UCSD-AML1 (cell line): ENCODE results near the gene THAP10.
"Not testable (repeated sequence)": the region's sequence is repeated elsewhere in the genome, so short reads cannot be mapped to it uniquely, and the experiment has no call there.

Experiments
- DNase-seq: peaks from one replicate; lab custom pipeline; 2025; ENCODE audit not compliant: unreplicated experiment; lab: John Stamatoyannopoulos, UW

Gene THAP10

DNA sequence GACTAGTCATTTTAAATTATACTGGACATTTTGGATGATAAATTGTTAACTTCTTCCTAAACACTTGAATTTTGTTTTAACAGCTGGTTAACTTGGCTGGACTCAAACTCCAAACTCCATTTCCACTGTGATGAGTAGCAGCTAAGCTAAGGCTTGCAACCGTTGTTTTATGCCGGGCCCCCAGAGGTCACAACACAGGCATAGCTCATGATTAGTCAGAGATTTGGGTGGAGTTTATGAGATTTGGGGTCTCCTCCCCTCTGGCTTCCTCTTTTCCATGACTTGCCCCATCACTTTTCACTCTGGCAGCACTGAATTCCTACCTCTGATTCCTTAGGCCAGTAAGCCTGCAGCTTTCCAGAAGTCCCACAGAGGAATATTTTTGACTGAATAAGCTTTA lies 12.8 kb downstream of the THAP10 start:
- DNase-seq, result no peak

DNA sequence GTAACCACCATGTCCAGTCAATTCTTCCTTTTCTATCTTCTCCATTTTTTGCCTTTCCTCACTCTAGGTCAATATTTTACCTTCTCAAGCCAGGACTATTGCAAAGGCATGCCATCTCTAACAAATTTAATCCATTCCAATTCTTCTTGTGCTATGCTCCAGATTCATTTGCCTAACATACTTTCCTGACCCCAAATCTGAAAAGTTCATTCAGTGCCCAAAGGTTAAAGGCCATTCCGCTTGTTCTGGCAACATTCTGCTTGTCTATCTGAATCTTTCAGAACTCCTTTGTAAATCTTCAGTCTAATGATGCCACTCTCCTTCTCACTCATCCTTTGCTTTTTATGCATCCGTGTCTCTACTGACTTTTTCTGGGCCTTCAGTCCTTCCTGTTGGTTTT lies 15.6 kb downstream of the THAP10 start:
- no peak for DNase-seq

DNA sequence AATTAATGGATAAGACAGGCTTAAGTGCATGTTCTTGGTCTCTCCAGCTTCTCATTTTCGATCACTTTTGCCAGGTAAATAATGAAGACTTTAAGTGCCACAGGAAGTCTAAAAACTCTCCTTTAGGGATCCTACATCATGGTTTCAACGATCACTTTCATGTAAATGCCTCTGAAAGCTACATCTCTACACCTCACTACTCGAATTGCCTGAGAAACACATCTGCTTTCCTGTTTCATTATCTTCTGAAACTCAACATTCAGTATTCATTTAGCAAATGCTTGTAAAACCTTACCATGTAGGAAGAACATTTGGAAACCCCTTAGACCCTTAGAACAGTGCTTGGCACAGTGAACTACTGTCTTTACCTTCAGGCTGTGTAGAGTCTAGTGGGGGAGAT lies 16.2 kb downstream of the THAP10 start:
- DNase-seq, result no peak

DNA sequence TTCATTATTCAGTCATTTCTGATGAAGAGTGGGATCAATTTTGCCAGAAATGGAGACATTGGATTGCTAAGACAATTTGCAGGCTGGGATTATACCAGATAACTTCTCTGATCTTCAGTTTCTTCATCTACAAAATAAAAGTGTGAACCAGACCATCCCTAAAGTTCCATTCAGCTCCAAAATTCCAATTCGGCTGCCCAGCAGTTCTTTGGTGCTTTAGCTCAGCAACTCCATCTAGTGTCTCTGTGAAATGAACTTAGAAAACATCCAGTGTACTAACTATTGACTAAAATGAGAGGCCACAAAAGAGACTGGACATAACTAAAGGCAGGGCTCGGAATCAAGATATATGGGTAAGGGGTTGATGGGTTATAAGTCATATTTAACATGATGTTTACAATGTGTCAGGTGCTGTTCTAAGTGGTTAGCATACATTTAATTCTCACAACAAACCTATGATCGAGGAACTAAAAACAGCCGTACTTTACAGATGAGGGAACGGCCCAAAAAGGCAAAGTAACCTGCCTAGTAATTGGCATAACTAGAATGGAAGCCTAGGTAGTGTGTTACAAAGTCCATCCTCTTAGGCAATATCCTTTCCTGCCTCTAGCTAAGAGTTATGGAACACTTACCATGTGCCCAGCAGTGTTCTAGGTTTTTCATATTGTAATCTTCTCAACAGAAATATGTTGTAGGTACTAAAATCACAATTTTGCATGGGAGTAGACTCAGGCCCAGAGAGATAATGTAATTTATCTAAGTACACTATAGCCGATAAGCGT lies 17.0 kb downstream of the THAP10 start:
- no peak for DNase-seq

DNA sequence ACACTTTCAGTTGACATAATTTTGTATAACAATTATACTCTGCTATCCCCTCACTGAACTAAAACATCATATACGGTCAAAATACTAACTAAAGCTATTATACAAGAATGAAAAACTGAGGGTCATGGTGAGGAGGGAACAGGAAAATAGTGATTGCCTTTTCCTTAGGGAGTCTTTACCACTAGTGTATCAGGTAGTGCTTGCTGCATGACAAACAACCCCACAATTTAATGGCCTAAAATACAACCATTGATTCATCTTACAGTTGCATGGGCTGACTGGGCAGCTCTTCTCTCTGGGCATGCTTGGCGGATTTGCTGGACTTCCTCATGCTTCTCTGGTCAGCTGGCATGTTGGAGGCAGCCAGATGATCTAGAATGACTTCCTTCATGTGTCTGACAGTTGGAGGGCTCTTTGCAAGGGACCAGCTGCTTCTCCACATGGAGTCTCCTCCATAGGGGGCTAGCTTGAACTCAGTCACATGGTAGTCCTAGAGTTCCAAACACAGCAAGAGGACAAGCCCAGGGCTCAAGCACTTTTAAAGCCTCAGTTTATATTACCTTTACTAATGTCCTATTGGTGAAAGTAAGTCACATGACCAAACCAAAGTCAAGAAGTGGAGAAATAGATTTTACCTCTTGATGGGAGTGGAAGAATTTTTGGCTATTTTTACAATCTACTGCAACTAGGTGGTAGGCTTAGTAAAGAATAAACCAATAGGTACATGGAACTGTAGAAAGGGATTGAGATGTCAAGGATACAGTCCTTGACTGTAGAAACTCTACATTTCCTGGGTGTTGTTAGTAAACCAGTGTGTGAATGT lies 18.8 kb downstream of the THAP10 start:
- DNase-seq, result no peak

DNA sequence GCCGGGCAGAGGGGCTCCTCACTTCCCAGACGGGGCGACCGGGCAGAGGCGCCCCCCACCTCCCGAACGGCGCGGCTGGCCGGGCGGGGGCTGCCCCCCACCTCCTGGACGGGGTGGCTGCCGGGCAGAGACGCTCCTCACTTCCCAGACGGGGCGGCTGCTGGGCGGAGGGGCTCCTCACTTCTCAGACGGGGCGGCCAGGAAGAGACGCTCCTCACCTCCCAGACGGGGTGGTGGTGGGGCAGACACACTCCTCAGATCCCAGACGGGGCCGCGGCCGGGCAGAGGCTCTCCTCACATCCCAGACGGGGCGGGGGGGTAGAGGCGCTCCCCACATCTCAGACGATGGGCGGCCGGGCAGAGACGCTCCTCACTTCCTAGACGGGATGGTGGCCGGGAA lies 20.7 kb downstream of the THAP10 start:
- not testable (repeated sequence) for DNase-seq

DNA sequence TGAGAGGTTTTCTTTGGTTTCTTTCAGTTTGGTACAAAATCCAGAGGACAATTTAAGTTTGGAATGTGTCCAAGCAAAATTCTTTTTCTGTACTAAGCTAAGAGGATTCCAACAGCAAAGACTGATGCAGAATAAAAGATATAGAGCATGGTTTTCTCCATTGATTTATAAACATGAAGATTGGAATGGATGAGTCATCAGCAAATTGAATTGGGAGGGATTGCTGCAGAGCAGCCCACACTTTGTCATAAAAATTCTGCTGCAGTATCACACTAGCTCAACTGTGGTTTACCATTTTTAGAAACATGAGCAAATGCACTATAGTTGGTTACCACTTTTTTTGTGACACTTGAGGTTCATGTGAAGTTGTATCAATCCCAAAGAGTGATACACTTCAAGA lies 22.2 kb downstream of the THAP10 start:
- DNase-seq, result no peak

DNA sequence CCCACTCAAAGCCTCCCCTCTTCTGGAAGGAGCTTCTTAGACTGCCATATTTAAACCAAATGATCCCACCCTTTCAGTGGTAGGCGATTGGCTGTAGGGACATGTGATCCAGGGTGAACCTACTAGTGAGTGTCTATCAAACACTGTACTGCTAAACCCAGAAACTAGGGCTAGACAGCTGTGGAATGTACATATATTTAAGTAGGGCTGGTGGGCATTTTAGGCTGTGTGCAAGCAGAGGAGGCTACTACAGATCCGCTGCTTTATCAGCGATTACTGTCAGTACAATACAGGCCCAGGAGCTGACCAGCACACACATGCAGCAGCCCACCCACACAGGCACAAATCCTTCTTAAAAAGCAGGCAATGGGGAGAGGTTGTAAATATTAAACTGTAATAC lies 22.9 kb downstream of the THAP10 start:
- no peak for DNase-seq

DNA sequence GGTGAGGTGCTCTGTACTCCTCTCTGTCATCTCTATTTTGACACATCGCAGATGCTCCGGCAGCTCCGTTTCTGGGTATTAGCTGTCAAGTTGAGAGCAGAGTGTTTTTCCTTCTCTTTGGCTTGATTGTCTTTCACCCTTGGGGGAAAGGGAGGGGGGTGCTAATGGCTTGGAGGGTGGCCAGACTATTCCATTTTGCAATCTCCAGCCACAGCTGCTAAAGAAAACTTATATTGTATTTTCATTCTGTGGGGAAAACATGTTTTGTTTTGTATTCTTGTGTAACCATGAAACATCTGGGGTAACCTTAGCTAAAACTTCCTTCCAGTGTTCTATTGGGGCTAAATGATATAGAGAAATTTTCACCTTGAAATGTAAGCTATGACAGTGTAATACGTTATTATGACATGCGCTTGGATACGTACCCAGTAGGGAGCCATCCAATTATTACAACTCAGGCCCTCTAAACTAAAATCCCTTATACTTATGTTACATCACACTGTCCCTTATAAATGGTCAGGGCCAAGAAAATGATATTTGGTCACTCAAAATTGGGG lies 24.2 kb downstream of the THAP10 start:
- no peak for DNase-seq

DNA sequence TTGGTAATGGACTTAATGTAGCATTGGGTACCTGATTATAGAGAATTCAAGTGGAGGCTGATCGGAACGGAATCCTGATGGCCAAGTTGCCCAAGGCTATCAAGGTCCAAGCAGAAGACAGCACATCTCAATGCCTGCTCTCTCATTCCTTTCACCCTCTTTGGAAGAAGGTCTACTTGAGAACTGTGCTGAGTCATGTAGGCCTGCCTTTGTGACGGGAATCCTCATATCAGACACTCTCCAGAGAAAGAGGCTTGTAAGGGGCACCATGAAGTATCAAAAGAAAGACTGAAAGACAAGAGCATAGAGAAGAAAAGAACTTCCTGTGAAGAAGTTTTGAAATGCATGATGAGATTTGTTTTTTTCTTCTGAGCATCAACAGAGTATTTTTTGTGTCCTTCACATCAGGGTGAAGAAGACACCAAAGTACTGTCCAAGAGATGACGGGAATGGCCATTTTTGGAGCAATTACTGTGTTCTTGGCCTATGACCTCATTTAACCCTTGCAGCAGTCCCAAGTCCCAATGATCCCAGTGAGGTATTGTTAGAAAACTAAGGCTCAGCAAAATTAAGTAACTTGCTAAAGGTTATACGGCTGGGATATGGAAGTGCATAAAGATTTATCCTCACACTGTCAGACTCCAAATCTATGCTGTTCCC lies 25.1 kb downstream of the THAP10 start:
- no peak for DNase-seq

DNA sequence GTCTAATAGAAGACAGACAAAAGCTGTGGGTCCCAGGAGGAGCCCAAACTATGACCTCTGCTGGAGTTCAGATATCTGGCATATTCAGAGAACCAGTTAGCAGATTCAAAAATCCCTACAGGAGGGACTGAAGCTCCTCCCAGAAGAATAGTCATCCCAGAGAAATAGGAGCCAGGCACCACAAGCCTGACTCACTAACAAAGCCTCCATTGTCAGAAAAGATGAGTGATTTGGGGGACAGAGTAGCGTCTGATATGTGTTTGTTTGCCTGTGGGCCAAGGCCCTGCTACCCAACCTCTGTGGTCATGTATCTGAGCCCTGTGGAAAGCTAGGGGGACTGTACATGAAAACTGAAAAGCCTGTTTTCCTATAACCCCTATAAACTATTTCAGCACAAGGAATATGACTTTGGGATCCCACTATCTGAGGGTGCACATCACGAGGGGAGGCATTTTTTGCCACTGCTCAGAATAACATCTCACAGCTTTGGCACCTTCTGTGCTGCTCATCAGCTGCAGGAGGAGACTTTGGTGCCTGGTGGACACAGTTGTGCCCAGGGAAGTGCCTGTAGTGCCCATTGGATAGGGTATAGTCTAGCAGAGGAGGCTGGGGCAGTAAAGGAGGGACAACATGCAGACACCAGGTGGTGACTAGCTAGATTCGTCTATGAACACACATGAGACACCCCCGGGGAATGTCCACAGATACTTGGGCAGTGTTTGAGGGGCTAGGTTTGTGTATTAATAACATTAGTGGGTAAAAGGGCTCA lies 28.6 kb downstream of the THAP10 start:
- no peak for DNase-seq

DNA sequence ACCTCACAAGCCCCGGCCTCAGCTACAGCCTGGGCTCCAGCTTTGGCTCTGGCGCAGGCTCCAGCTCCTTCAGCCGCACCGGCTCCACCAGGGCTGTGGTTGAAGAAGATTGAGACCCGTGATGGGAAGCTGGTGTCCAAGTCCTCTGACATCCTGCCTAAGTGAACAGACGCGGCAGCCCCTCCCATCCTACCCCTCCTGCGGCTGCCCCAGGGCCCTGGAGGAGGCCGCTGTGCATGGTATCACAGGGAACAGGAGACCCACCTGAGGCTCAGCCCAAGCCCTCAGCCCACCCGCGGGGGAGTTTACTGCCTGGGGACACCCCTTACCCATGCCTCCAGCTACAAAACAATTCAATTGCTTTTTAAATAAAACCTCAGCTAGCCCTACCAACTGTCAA lies 32.2 kb downstream of the THAP10 start:
- DNase-seq, result no peak

DNA sequence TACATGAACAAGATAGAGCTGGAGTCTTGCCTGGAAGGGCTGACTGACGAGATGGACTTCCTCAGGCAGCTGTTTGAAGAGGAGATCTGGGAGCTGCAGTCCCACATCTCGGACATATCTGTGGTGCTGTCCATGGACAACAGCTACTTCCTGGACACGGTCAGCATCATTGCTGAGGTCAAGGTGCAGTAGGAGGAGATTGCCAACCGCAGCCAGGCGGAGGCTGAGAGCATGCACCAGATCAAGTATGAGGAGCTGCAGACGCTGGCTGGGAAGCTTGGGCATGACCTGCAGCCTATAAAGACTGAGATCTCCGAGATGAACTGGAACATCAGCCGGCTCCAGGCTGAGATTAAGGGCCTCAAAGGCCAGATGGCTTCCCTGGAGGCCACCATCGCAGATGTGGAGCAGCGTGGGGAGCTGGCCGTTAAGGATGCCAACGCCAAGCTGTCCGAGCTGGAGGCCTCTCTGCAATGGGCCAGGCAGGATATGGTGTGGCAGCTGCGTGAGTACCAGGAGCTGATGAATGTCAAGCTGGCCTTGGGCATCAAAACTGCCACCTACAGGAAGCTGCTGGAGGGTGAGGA lies 32.8 kb downstream of the THAP10 start:
- no peak for DNase-seq

DNA sequence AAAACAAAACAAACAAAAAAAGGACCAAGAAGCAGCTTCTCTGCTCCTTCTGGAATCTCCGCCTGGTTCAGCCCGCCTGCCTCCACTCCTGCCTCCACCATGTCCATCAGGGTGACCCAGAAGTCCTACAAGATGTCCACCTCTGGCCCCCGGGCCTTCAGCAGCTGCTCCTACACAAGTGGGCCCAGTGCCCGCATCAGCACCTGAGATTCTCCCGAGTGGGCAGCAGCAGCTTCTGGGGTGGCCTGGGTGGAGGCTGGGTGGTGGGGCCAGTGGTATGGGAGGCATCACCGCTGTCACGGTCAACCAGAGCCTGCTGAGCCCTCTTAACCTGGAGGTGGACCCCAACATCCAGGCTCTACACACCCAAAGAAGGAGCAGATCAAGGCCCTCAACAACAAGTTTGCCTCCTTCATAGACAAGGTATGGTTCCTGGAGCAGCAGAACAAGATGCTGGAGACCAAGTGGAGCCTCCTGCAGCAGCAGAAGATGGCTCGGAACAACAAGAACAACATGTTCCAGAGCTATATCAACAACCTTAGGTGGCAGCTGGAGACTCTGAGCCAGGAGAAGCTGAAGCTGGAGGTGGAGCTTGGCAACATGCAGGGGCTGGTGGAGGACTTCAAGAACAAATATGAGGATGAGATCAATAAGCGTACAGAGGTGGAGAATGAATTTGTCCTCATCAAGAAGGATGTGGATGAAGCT lies 33.5 kb downstream of the THAP10 start:
- not testable (repeated sequence) for DNase-seq

DNA sequence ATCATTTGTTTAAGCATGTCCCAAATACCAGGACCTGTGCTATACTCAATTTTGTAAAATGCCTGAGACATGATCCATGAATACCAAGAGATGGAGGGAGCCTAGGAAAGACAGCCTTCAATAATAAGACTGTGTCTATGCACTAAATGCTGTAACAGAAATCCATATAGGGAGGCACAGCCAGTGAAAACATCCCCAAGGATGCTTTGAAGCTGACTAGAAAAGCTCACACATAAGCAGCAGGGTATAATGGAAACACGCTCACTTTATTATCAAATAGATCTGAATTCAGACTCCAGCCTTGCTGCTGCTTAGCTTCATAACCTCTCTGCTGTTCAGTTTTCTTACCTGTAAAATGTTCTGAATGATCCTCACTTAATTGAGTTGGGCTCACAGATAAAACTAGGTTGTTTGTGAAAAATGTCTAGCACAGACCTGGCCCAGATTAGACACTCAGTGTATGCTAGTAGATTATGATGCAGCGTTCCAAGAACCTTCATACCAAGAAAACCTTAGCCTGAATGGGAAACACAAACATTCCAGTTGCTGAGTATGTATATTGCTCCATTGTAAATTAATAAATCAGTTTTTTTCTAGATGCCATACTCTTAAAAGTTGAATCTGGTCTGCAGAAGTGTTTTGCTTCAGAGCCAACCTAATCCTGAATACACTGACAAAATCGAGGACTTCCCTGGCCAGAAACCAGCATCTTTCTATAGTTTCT lies 34.5 kb downstream of the THAP10 start:
- DNase-seq, result no peak

DNA sequence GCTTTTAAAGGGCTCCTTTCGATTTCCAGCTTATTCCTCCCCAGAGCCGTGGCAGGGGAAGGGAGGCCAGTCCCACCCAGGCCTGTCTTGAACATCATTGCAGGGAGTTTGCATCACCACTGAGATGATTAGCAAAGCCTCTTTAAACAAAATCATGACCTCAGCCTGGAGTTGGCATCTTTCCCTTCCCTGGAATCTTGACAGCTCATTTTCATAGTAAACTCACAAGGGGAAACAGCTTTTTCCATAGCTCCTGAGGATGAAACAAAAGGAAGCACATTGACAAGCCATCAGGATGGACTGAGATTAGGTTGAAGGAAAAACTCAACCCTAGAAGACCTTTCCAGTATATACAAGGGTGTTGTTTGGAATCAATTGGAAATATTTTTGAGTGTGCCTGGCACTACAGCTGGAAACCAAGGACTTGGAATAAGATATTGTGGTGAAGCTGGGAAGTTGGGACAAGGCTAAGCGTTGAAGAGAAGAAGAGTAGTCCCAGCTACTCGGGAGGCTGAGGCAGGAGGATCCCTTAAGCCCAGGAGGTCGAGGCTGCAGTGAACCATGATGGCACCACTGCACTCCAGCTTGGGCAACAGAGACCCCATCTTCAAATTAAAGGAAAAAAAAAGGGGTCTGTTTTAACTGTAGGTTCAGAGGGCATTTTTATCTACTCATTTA lies 35.2 kb downstream of the THAP10 start:
- DNase-seq, result no peak

DNA sequence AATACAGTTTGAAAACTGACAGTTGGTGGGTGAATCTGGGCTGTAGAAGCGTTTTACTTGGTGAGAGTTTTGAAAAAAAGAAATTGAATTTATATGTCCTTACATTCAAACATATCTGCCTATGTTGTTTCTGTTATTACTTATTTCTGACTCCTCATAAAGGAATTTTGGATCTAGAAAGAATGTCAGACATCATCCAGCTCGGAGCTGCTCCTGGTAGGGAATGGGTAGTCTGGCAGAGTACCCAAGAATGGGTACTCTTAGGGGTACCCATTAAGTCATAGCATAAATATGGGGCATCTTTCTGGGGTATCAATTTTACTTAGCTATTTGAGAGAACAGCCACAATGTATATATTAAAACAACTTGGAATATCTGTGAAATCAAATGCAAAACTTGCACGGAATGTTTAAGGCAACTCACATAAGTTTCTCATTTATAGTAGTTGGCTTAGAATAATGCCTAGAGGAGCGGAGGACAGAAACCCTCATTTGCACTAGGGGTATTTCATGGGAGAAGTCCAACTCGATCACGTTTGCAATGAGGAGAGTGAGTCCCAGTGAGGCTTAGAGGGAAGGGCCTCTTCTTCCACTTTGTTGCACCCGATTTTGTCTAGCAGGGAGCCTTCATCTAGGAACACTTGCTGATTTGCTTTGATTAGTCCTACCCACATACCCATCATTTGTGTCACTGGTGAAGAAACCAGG lies 35.9 kb downstream of the THAP10 start:
- DNase-seq, result no peak

DNA sequence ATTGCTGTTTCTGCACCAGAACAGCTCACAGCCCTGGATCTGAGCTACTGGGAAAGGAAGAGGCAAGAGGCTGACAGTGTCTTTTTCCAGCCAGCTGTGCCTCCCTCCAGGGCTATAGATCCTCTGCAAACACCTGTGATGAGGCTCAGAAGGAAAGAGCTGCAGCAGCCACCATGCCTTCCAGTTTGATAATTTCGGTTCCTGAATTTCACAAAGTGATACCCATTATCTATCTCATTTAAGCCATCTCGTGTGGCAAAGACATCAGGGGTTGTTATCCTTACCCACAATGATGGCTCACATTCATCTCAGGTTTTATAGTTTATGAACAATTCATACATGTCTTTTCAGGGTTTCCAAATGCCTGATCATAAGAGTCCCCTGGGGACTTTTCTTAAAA lies 36.5 kb downstream of the THAP10 start:
- DNase-seq, result no peak
